ENCODE results near the gene ARRDC5.

GRCh38 chr19:4929186-4929585, 26.5 kb upstream of the ARRDC5 start:
- TF ChIP-seq CTCF (conservative IDR thresholded peaks at IDR 0.05 in 1 of 2, IDR thresholded peaks at IDR 0.05 in 1 of 2; ENCODE audit: low read depth in 1 of 2, low read length in 2 of 2), result no peak
- TF ChIP-seq EZH2 (IDR thresholded peaks at IDR 0.05; ENCODE audit: low read length, missing control alignments), result no peak
